ENCODE data around the gene ANP32A.

The ANP32A gene

DNA sequence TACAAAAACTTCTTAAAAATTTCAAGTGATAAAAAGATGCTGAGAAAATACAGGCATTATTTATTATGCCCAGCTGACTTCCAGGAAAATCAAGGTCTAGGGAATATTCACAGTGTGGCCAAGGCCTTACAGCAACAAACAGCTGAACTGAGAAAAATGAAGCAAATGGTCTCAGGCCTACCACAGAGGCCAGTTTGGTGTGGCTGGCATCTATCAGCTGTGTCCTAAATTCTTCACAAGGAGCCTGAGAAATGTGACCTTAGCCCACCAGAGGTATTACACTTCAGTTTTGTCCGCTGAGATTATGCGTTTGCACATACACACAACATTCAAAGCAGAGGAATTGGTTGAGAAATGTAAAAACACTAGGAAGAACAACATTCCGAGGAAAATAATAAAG, 77.4 kb downstream of the ANP32A start:
- Histone ChIP-seq H3K36me3 (ENCODE audit: control insufficient read depth in 2 of 2, insufficient read depth in 2 of 2, low read length in 2 of 2) (no peaks in the 10 kb centered on the region), H3K4me3 (ENCODE audit: low read length in 2 of 2) (no peak overlapping the region), H3K4me1 (ENCODE audit: control insufficient read depth, insufficient read depth, low read length) (no peaks in the 10 kb centered on the region), H3K27ac (ENCODE audit: low read length) (no peak overlapping the region), H3K9ac (ENCODE audit: low read length in 2 of 2) (no peak overlapping the region), H3K27me3 (ENCODE audit: control insufficient read depth in 1 of 2, insufficient read depth in 2 of 2, low read length in 2 of 2) (no peaks in the 10 kb centered on the region), H3K9me3 (ENCODE audit: control insufficient read depth in 2 of 2, low read length in 2 of 2) (no peaks in the 10 kb centered on the region)

DNA sequence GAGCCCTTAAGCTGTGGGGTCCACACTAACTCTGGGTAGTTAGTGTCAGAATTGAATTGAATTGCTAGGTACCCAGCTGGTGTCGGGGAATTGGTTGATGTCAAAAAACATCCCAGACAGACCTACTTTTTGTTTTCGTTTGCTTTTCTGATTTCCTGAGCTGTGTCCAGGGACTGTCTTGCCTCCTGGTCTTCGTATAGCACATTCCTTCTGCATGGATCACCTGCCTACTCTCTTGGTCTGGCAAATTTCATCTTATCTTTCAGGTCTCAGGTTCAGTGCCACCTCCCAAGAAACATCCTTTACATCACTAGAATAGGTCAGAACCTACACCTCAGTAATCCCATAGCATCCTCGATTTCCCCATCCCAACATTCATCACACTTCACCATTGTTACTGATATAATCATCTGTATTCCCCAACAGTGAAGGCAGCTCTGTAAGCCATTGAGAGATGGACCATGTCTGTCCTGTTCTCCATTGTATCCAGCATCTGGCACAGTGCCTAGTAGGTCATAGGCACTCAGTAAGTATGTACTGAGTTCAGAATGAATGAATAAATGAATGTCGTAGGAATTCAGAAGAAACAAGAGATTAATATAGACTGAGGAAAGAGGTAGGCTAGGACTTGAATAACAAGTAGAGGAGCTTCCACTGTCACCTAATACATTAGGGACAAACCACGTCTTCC, 81.2 kb downstream of the ANP32A start:
- no peaks in the 10 kb centered on the region for H3K27me3 ChIP-seq (ENCODE audit: control insufficient read depth in 1 of 2, insufficient read depth in 2 of 2, low read length in 2 of 2)
- H3K4me3 ChIP-seq (ENCODE audit: low read length in 2 of 2) = no peak overlapping the region
- no peaks in the 10 kb centered on the region for H3K36me3 ChIP-seq (ENCODE audit: control insufficient read depth in 2 of 2, insufficient read depth in 2 of 2, low read length in 2 of 2)
- no peaks in the 10 kb centered on the region for H3K4me1 ChIP-seq (ENCODE audit: control insufficient read depth, insufficient read depth, low read length)
- H3K9me3 ChIP-seq (ENCODE audit: control insufficient read depth in 2 of 2, low read length in 2 of 2) = no peaks in the 10 kb centered on the region
- H3K27ac ChIP-seq (ENCODE audit: low read length) = no peak overlapping the region
- no peak overlapping the region for H3K9ac ChIP-seq (ENCODE audit: low read length in 2 of 2)

DNA sequence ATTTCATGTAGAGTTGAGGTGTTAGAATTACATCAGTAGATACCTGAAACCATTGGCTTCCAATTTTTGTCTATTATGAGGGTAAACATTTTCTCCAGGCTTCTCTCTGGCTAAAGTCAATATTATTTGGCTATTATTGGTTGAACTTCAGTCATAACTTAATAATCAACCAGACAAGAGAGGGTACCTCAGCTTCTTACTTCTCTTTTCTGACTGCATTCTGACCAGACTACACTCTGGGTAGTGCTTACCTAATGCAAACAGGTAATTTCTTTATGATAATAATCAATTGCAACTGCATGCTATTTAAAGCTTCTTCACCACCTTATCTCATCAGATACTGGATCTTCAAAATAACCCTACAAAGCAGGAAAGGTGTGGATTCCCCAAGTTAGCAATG, 85.1 kb downstream of the ANP32A start:
- peaks cover 6% of the 10 kb centered on the region for H3K4me1 ChIP-seq (ENCODE audit: control insufficient read depth, insufficient read depth, low read length)
- H3K9me3 ChIP-seq (ENCODE audit: control insufficient read depth in 2 of 2, low read length in 2 of 2) = no peaks in the 10 kb centered on the region
- H3K9ac ChIP-seq (ENCODE audit: low read length in 2 of 2) = no peak overlapping the region
- H3K27me3 ChIP-seq (ENCODE audit: control insufficient read depth in 1 of 2, insufficient read depth in 2 of 2, low read length in 2 of 2) = no peaks in the 10 kb centered on the region
- no peak overlapping the region for H3K4me3 ChIP-seq (ENCODE audit: low read length in 2 of 2)
- no peak overlapping the region for H3K27ac ChIP-seq (ENCODE audit: low read length)
- no peaks in the 10 kb centered on the region for H3K36me3 ChIP-seq (ENCODE audit: control insufficient read depth in 2 of 2, insufficient read depth in 2 of 2, low read length in 2 of 2)

DNA sequence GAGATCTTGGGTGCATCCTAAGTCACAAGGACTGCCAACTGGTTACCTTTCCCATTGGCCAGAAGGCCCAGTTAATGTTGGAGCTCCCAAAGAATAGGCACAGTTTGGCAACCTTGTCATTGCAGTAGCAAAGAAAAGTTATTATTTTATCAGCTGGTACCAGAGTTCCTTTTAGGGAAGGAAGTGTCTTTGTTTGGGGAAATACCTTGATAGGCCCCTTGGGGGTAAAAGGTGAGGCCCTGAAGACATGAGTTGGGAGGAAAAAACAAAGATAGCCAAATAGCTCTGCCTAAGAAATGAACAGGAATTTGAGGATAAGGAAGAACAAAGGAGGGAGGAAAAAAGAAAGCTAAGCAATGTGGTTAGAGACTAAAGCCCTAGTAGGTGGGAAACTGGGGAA, 85.8 kb downstream of the ANP32A start:
- Histone ChIP-seq H3K9me3 (ENCODE audit: control insufficient read depth in 2 of 2, low read length in 2 of 2) (no peaks in the 10 kb centered on the region), H3K9ac (ENCODE audit: low read length in 2 of 2) (no peak overlapping the region), H3K4me1 (ENCODE audit: control insufficient read depth, insufficient read depth, low read length) (peaks cover 13% of the 10 kb centered on the region), H3K27ac (ENCODE audit: low read length) (no peak overlapping the region), H3K27me3 (ENCODE audit: control insufficient read depth in 1 of 2, insufficient read depth in 2 of 2, low read length in 2 of 2) (no peaks in the 10 kb centered on the region), H3K36me3 (ENCODE audit: control insufficient read depth in 2 of 2, insufficient read depth in 2 of 2, low read length in 2 of 2) (no peaks in the 10 kb centered on the region), H3K4me3 (ENCODE audit: low read length in 2 of 2) (no peak overlapping the region)

DNA sequence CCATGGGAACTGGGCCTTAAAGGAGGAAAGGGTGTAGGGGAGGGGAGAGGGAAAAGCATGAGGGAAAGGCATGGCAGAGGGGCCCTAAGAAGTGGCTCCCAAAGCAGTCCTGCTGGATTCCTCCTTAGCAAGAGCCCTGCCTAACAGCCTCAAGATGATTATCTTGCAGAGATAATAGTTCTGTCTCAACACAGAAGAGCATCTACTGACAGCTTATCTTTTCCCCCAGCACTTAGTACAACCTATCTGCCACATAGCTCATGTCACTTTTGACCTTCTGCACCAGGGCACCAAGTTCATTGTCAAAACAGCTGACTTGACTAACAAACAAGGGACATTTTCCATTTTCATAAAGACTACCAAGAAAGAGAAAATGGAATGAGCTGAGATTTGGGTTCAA, 86.3 kb downstream of the ANP32A start:
- Histone ChIP-seq H3K36me3 (ENCODE audit: control insufficient read depth in 2 of 2, insufficient read depth in 2 of 2, low read length in 2 of 2) (no peaks in the 10 kb centered on the region), H3K4me1 (ENCODE audit: control insufficient read depth, insufficient read depth, low read length) (peaks cover 16% of the 10 kb centered on the region), H3K9ac (ENCODE audit: low read length in 2 of 2) (no peak overlapping the region), H3K4me3 (ENCODE audit: low read length in 2 of 2) (no peak overlapping the region), H3K27ac (ENCODE audit: low read length) (no peak overlapping the region), H3K27me3 (ENCODE audit: control insufficient read depth in 1 of 2, insufficient read depth in 2 of 2, low read length in 2 of 2) (no peaks in the 10 kb centered on the region), H3K9me3 (ENCODE audit: control insufficient read depth in 2 of 2, low read length in 2 of 2) (no peaks in the 10 kb centered on the region)

DNA sequence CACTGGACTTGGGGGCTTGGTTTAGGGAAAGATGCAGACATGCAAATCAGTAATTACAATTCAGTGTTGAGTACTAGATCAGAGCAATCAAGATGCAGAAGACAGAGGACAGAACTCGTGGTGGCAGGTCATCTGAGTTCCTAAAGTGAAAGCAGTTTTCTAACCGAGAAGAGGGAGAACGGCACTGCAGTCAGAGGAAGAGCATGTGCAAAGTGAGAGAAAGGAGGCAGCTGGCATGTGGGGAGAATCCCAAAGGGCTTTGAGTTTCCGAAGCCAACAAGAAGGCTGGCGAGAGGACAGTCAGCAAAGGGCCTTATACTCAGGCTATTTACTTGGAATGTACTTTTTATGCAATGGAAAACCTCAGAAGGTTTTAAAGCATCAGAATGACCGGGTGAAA, 87.0 kb downstream of the ANP32A start:
- no peak overlapping the region for H3K9ac ChIP-seq (ENCODE audit: low read length in 2 of 2)
- no peak overlapping the region for H3K4me3 ChIP-seq (ENCODE audit: low read length in 2 of 2)
- peaks cover 18% of the 10 kb centered on the region for H3K4me1 ChIP-seq (ENCODE audit: control insufficient read depth, insufficient read depth, low read length)
- H3K27me3 ChIP-seq (ENCODE audit: control insufficient read depth in 1 of 2, insufficient read depth in 2 of 2, low read length in 2 of 2) = no peaks in the 10 kb centered on the region
- no peak overlapping the region for H3K27ac ChIP-seq (ENCODE audit: low read length)
- H3K9me3 ChIP-seq (ENCODE audit: control insufficient read depth in 2 of 2, low read length in 2 of 2) = no peaks in the 10 kb centered on the region
- H3K36me3 ChIP-seq (ENCODE audit: control insufficient read depth in 2 of 2, insufficient read depth in 2 of 2, low read length in 2 of 2) = no peaks in the 10 kb centered on the region

DNA sequence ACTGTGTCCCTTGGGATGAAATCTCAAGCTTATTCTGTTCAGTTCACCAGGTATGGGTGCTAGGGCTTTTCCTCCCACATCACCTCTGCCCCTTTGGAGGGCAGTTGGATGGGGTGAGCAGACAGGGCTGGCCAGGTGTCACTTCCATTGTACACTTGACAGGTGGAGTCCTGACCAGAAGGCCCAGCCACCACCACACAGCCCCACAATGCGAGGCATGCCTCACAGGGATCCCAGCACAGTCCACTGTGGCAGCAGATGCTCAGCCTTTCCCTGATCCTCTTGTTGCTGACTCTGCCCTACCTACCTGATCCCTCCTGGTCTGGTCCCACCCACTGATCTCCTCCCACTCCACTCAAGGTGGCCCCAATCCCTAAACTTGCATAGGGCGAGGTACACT, 88.2 kb downstream of the ANP32A start:
- Histone ChIP-seq H3K4me1 (ENCODE audit: control insufficient read depth, insufficient read depth, low read length) (peaks cover 18% of the 10 kb centered on the region), H3K27ac (ENCODE audit: low read length) (no peak overlapping the region), H3K27me3 (ENCODE audit: control insufficient read depth in 1 of 2, insufficient read depth in 2 of 2, low read length in 2 of 2) (no peaks in the 10 kb centered on the region), H3K9ac (ENCODE audit: low read length in 2 of 2) (no peak overlapping the region), H3K4me3 (ENCODE audit: low read length in 2 of 2) (no peak overlapping the region), H3K36me3 (ENCODE audit: control insufficient read depth in 2 of 2, insufficient read depth in 2 of 2, low read length in 2 of 2) (no peaks in the 10 kb centered on the region), H3K9me3 (ENCODE audit: control insufficient read depth in 2 of 2, low read length in 2 of 2) (no peaks in the 10 kb centered on the region)

DNA sequence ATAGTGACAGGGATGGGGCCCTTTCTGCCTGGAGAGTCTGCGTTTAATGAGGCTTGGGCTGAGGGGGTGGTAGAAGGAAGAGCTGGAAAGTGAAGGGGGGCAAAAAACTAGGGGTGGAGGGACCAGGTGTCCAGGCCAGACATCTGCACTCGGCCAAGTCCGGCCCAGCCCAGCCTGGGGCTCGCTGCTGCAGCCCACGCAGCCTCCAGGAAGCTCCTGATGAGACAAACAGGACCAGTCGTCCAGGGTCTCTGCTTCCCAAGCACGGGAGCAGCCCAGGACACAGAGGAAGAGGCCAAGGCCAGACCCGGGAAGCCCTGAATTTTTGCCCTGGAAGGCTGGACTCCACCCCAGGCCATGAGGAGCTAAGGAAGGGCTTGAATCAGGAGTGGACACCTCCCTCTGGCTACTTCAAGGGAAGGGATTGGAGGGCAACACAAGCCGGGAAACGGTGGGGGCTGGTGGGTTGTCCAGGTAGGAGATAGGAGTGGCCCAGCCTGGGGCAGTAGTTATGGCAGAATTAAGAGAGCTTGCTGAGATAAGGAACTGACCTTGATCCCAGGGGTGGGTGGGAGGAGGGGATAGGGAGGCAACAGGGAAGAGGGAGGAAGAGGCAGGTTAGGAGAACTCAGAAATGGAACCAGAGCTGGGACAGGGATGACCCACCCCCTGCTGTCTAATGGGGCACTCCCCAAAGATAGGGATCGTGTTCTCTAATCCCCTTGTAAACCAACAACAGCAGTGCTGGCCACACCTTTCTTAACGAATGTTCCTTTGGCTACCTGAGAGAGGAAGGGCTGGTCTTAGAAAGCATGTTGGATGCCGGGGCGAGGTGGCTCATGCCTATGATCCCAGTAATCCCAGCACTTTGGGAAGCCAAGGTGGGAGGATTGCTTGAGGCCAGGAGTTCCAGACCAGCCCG, 89.5 kb downstream of the ANP32A start:
- Histone ChIP-seq H3K27me3 (ENCODE audit: control insufficient read depth in 1 of 2, insufficient read depth in 2 of 2, low read length in 2 of 2) (no peaks in the 10 kb centered on the region), H3K4me3 (ENCODE audit: low read length in 2 of 2) (no peak overlapping the region), H3K27ac (ENCODE audit: low read length) (peak overlapping the region; percentile 18), H3K9me3 (ENCODE audit: control insufficient read depth in 2 of 2, low read length in 2 of 2) (no peaks in the 10 kb centered on the region), H3K4me1 (ENCODE audit: control insufficient read depth, insufficient read depth, low read length) (peaks cover 18% of the 10 kb centered on the region), H3K9ac (ENCODE audit: low read length in 2 of 2) (no peak overlapping the region), H3K36me3 (ENCODE audit: control insufficient read depth in 2 of 2, insufficient read depth in 2 of 2, low read length in 2 of 2) (no peaks in the 10 kb centered on the region)

DNA sequence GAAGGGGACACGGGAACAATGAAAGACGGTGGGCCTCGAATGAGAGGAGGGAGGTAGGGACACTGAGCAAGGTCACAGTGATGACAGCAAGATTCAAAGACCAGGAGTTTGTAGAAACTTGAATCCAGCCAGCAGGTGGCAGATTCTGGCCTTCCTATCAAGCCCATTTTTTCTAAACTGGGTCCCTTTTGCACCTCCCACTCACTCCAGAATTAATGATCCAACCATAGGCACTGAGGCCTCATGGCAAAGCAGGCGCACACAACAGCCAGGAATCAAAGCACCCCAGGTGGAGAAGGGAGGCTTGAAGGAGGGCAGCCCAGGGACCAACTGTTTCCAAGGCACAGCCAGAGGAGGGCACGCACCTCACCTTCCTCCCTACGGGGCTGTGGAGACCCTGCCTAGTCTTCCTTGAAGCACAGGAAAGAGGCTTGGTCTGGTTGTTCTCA, 90.2 kb downstream of the ANP32A start:
- Histone ChIP-seq H3K9me3 (ENCODE audit: control insufficient read depth in 2 of 2, low read length in 2 of 2) (no peaks in the 10 kb centered on the region), H3K27me3 (ENCODE audit: control insufficient read depth in 1 of 2, insufficient read depth in 2 of 2, low read length in 2 of 2) (no peaks in the 10 kb centered on the region), H3K4me1 (ENCODE audit: control insufficient read depth, insufficient read depth, low read length) (peaks cover 18% of the 10 kb centered on the region), H3K9ac (ENCODE audit: low read length in 2 of 2) (peak overlapping the region in 1 of 2 donors; percentile 29), H3K36me3 (ENCODE audit: control insufficient read depth in 2 of 2, insufficient read depth in 2 of 2, low read length in 2 of 2) (no peaks in the 10 kb centered on the region), H3K4me3 (ENCODE audit: low read length in 2 of 2) (peak overlapping the region in 1 of 2 donors; percentile 52), H3K27ac (ENCODE audit: low read length) (peak overlapping the region; percentile 24)

DNA sequence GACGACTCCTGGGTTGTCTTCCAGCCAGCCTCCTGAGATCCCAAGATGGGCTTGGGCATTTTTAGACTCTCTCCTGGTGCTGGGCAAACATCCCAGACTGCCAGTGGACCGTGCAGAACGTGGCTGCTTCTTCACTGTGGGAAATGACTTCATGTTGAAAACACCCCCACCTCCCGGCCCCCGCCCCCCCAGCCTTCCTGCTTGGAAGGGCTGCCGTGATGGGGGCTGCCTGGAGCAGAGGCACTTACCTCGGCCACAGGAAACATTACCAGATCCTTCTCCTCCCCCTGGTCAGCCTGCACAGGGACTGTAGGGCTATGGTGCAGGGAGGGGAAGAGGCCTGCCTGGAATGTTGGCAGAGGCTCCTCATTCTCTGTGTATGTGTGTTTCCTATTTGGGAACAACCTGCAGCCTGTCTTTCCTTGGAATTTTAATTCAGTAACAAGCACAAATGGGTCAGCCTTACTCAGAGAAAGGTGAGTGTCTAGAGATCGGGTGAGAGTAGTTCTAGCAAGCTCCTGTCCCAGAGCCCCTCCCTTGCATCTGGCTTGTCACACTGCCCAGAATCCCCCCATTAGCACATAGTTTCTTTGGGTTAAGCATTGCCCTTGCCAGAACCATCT, 90.8 kb downstream of the ANP32A start:
- Histone ChIP-seq H3K9me3 (ENCODE audit: control insufficient read depth in 2 of 2, low read length in 2 of 2) (no peaks in the 10 kb centered on the region), H3K9ac (ENCODE audit: low read length in 2 of 2) (peak overlapping the region in 1 of 2 donors; percentile 29), H3K4me1 (ENCODE audit: control insufficient read depth, insufficient read depth, low read length) (peaks cover 18% of the 10 kb centered on the region), H3K27me3 (ENCODE audit: control insufficient read depth in 1 of 2, insufficient read depth in 2 of 2, low read length in 2 of 2) (no peaks in the 10 kb centered on the region), H3K36me3 (ENCODE audit: control insufficient read depth in 2 of 2, insufficient read depth in 2 of 2, low read length in 2 of 2) (no peaks in the 10 kb centered on the region), H3K4me3 (ENCODE audit: low read length in 2 of 2) (peak overlapping the region in 1 of 2 donors; percentile 52), H3K27ac (ENCODE audit: low read length) (peak overlapping the region; percentile 24)

Data from stomach smooth muscle (tissue), 2 donors.